Spleen (tissue), 11 donors: ENCODE results near the gene RPEL1. TPM values are rescaled to one million over a fixed set of nuclear protein-coding genes. Genes with fewer than 3 reads are reported as not detected.

Source experiments
- DNase-seq: peaks from one replicate; pipeline ENCODE4 v3.0.0-alpha.2; 2020
- H3K27ac ChIP-seq, 8 donors: fragments of 200-600 bp; sonication (generic) in 7 of 8; 1 replicate in 4 of 8; 2 replicates in 4 of 8; pipeline versions ENCODE4 v1.5.0 to v1.8.0; 2016 to 2021; ENCODE audit warnings: inconsistent platforms in 4 of 8, mild to moderate bottlenecking in 4 of 8, moderate library complexity in 1 of 8
- H3K27me3 ChIP-seq, 7 donors: fragments of 200-600 bp; sonication (generic) in 6 of 7; replicated peaks in 1 of 7; 1 replicate in 4 of 7; 2 replicates in 3 of 7; pipeline versions ENCODE4 v1.5.0 to v1.8.0; 2016 to 2021; ENCODE audit warnings: inconsistent platforms in 3 of 7, mild to moderate bottlenecking in 1 of 7
- H3K36me3 ChIP-seq, 6 donors: fragments of 200-600 bp; sonication (generic) in 5 of 6; 1 replicate in 4 of 6; 2 replicates in 2 of 6; pipeline versions ENCODE4 v1.5.0 to v1.8.0; 2016 to 2021; ENCODE audit warnings: inconsistent platforms in 2 of 6
- H3K4me1 ChIP-seq, 6 donors: fragments of 200-600 bp; sonication (generic) in 5 of 6; 1 replicate in 3 of 6; 2 replicates in 3 of 6; pipeline versions ENCODE4 v1.5.0 to v1.8.0; 2016 to 2021; ENCODE audit warnings: inconsistent platforms in 3 of 6
- H3K4me3 ChIP-seq, 8 donors: fragments of 200-600 bp; sonication (generic) in 7 of 8; 1 replicate in 4 of 8; 2 replicates in 4 of 8; pipeline versions ENCODE4 v1.5.0 to v1.8.0; 2016 to 2021; ENCODE audit warnings: inconsistent platforms in 4 of 8, mild to moderate bottlenecking in 4 of 8, moderate library complexity in 2 of 8
- H3K9me3 ChIP-seq, 8 donors: fragments of 200-600 bp; sonication (generic) in 7 of 8; 1 replicate in 4 of 8; 2 replicates in 4 of 8; pipeline versions ENCODE4 v1.5.0 to v1.8.0; 2016 to 2021; ENCODE audit warnings: inconsistent platforms in 4 of 8
- POLR2A ChIP-seq, 3 donors: fragments of 450-650 bp; IDR thresholded peaks; one replicate each; pipeline ENCODE4 v1.5.1; 2017; ENCODE audit warnings: antibody characterized with exemption in 3 of 3, mild to moderate bottlenecking in 1 of 3
- POLR2AphosphoS5 ChIP-seq, 3 donors: sonication (generic); formaldehyde crosslinking; IDR thresholded peaks; one replicate each; pipeline ENCODE4 v1.5.1; 2017; ENCODE audit warnings: antibody characterized with exemption in 3 of 3
- WGBS, 5 donors: extraction: QIAGEN DNeasy Blood & Tissue Kit in 3 of 5; methylation state at CpG; one replicate each; pipeline versions ENCODE4 v1.1.5 to v1.1.7; 2013 to 2018; 5-methylcytosine and 5-hydroxymethylcytosine counted together
- intact Hi-C: fragments of 100-400 bp; cut with DNase I; formaldehyde crosslinking; loops from one replicate; pipeline ENCODE4 v1.15.0; 2023; ENCODE audit warnings: low total_unique reads
- polyA plus RNA-seq, 3 donors: library from polyadenylated mRNA; stranded (reverse); fragments of 200-250 nt; gene quantifications; one replicate each; pipeline ENCODE4 v1.2.1, GENCODE V29; 2013
- total RNA-seq, 7 donors: library from RNA; depleted of rRNA in 3 of 7; stranded (reverse); fragments of >200 nt in 3 of 7; fragmentation: NEBNext Ultra II Directional in 4 of 7; extraction: Animal tissue kit (Norgen Biotek cat#: 25700) in 4 of 7; gene quantifications; one replicate each; pipeline versions ENCODE4 v1.1.0 to v1.2.1, GENCODE V29; 2016 to 2021
- TF ChIP-seq, protein P1 (sequence below), 11 experiments: fragments of 200-600 bp in 7 of 11; fragments of 450-650 bp in 4 of 11; sonication (generic) in 4 of 11; IDR thresholded peaks in 8 of 11; conservative IDR thresholded peaks in 3 of 11; 1 replicate in 7 of 11; 2 replicates in 4 of 11; pipeline versions ENCODE4 v1.4.0 to v1.8.0; 2016 to 2021; ENCODE audit warnings: antibody characterized with exemption in 11 of 11, inconsistent platforms in 4 of 11, mild to moderate bottlenecking in 1 of 11
- donor health status: healthy with polysubstance abuse.
- donor health status: DM: no; HTN: no; CAD: no; lungs with moderate emphysema.
- donor health status: DM: no; HTN: no; CAD: no.
- donor health status: Bipolar disorder and iron deficiency.
- donor health status: healthy.
- donor health status: DM: no; HTN: no; CAD: no.
- donor health status: DM: yes; HTN: yes; CAD: no.

Gene RPEL1
- total and polyA plus RNA-seq, 10 donors, result 0.23 TPM; not detected in 9

GRCh38 chr10:103291588-103291987, 45.9 kb downstream of the RPEL1 start:
- DNase-seq, result no peak
- 74 to 90% (median 79%) methylated on average over 4 of the region's 4 CpGs for WGBS, 5 donors
- intact Hi-C loops, result no loop called here
- Histone ChIP-seq H3K27ac (no peak overlapping the region), H3K27me3 (peaks cover 0 to 52% (median 0%) of the 10 kb centered on the region in 7 donors), H3K4me1 (no peaks in the 10 kb centered on the region), H3K36me3 (no peaks in the 10 kb centered on the region), H3K9me3 (no peaks in the 10 kb centered on the region), H3K4me3 (no peak overlapping the region)
- no peak for TF ChIP-seq POLR2AphosphoS5 (IDR thresholded peaks at IDR 0.05)
- TF ChIP-seq, protein P1, sequence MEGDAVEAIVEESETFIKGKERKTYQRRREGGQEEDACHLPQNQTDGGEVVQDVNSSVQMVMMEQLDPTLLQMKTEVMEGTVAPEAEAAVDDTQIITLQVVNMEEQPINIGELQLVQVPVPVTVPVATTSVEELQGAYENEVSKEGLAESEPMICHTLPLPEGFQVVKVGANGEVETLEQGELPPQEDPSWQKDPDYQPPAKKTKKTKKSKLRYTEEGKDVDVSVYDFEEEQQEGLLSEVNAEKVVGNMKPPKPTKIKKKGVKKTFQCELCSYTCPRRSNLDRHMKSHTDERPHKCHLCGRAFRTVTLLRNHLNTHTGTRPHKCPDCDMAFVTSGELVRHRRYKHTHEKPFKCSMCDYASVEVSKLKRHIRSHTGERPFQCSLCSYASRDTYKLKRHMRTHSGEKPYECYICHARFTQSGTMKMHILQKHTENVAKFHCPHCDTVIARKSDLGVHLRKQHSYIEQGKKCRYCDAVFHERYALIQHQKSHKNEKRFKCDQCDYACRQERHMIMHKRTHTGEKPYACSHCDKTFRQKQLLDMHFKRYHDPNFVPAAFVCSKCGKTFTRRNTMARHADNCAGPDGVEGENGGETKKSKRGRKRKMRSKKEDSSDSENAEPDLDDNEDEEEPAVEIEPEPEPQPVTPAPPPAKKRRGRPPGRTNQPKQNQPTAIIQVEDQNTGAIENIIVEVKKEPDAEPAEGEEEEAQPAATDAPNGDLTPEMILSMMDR (IDR thresholded peaks at IDR 0.05 in 8 of 11, conservative IDR thresholded peaks at IDR 0.05 in 3 of 11), result no peak

DNA sequence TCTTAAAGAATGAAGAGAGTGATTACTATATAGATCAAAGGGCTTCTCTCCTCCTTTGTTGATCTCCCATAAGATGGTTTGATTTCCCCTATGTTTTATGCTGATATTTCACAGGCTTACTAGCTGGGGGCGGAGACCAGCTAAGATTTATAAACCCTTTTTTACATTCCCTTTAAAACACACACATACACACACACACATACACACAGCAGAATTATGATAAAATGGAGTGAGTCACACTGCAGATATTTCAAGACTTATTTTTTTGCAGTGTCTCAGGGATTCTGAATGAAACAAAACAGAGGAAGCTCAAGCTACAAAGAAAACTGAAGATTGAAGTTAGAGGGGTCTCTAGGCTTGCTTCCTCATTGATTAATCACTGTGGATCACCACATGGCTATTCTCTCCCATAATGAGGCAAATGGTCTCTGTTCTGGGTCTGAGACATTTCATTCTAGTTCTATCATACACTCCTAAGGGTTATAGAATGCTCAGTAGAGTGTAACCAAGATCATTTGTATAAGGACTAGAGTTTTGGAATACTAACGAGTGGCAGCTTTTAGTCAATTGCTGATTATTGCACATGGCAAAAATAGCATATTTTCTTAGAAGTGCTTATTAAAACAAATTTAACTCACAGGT, 49.8 kb downstream of the RPEL1 start:
- DNase-seq, result no peak
- H3K4me1 ChIP-seq, result no peaks in the 10 kb centered on the region
- H3K9me3 ChIP-seq, result no peaks in the 10 kb centered on the region
- TF ChIP-seq, protein P1 (IDR thresholded peaks at IDR 0.05 in 8 of 11, conservative IDR thresholded peaks at IDR 0.05 in 3 of 11), result no peak
- no peak for TF ChIP-seq POLR2A (IDR thresholded peaks at IDR 0.05)
- no peak for TF ChIP-seq POLR2AphosphoS5 (IDR thresholded peaks at IDR 0.05)
- WGBS, 5 donors, result 75 to 85% (median 80%) methylated on average over 2 of the region's 2 CpGs
- peaks cover 0 to 5% (median 0%) of the 10 kb centered on the region in 6 donors for H3K36me3 ChIP-seq
- no peak overlapping the region for H3K27ac ChIP-seq
- H3K4me3 ChIP-seq, result no peak overlapping the region
- H3K27me3 ChIP-seq, result peaks cover 0 to 21% (median 0%) of the 10 kb centered on the region in 7 donors
- intact Hi-C loops, result no loop called here

Other genes starting within 250 kb of the RPEL1 start
- 100 to 1,000 TPM in 2 of 7 donors, 10 to 100 TPM in 5; 83.6 to 115 (median 96.8) TPM for gene NT5C2, start 52.6 kb upstream of the RPEL1 start, total RNA-seq
- gene NT5C2, start 52.6 kb upstream of the RPEL1 start, polyA plus RNA-seq, result 10 to 100 TPM; 21.7 to 32.6 (median 24.5) TPM
- not detected for gene INA, start 31.3 kb downstream of the RPEL1 start, total RNA-seq
- gene INA, start 31.3 kb downstream of the RPEL1 start, polyA plus RNA-seq, result under 1 TPM; 0.02 to 0.09 (median 0.03) TPM
- 10 to 100 TPM in 3 of 7 donors, 1 to 10 TPM in 4; 7.1 to 11.3 (median 9.2) TPM for gene PCGF6, start 105.3 kb downstream of the RPEL1 start, total RNA-seq
- 1 to 10 TPM; 6.0 to 7.2 (median 6.8) TPM for gene PCGF6, start 105.3 kb downstream of the RPEL1 start, polyA plus RNA-seq
- 1 to 10 TPM; 4.0 to 7.7 (median 4.7) TPM for gene TAF5, start 122.1 kb downstream of the RPEL1 start, total RNA-seq
- gene TAF5, start 122.1 kb downstream of the RPEL1 start, polyA plus RNA-seq, result 1 to 10 TPM; 2.3 to 2.9 (median 2.5) TPM
- 100 to 1,000 TPM; 111 to 244 (median 137) TPM for gene ATP5MK, start 150.6 kb downstream of the RPEL1 start, total RNA-seq
- 100 to 1,000 TPM; 423 to 528 (median 519) TPM for gene ATP5MK, start 150.6 kb downstream of the RPEL1 start, polyA plus RNA-seq
- gene PDCD11, start 150.7 kb downstream of the RPEL1 start, total RNA-seq, result 10 to 100 TPM; 21.1 to 41.9 (median 25.2) TPM
- 10 to 100 TPM; 13.9 to 21.2 (median 20.4) TPM for gene PDCD11, start 150.7 kb downstream of the RPEL1 start, polyA plus RNA-seq
- 10 to 100 TPM; 36.8 to 91.6 (median 68.6) TPM for gene CALHM2, start 206.5 kb downstream of the RPEL1 start, total RNA-seq
- gene CALHM2, start 206.5 kb downstream of the RPEL1 start, polyA plus RNA-seq, result 10 to 100 TPM; 12.6 to 40.4 (median 23.3) TPM
- gene CALHM1, start 213.0 kb downstream of the RPEL1 start, total RNA-seq, result under 1 TPM in 1 of 7 donors, not detected in 6; 0.52 TPM
- under 1 TPM in 2 of 3 donors, not detected in 1; 0.04 to 0.10 TPM for gene CALHM1, start 213.0 kb downstream of the RPEL1 start, polyA plus RNA-seq
- gene CALHM3, start 233.4 kb downstream of the RPEL1 start, total RNA-seq, result not detected
- gene CALHM3, start 233.4 kb downstream of the RPEL1 start, polyA plus RNA-seq, result under 1 TPM in 1 of 3 donors, not detected in 2; 0.03 TPM
- 1 to 10 TPM in 6 of 7 donors, under 1 TPM in 1; 0.43 to 3.6 (median 2.4) TPM for gene NEURL1, start 247.8 kb downstream of the RPEL1 start, total RNA-seq
- gene NEURL1, start 247.8 kb downstream of the RPEL1 start, polyA plus RNA-seq, result 1 to 10 TPM in 2 of 3 donors, under 1 TPM in 1; 0.76 to 2.9 (median 1.4) TPM